Kidney (tissue), 14 donors: Measurements from ENCODE around the gene LRRC4C. TPM values are rescaled to one million over a fixed set of nuclear protein-coding genes. Genes with fewer than 3 reads are reported as not detected.
A peak's percentile ranks its signal among the peaks of the same experiment; 100 is the strongest.

Experiments used
- DNase-seq, 5 donors: peaks; one replicate each; pipeline ENCODE4 v3.0.0-alpha.2; 2013 to 2020
- FAIRE-seq: peaks from 2 replicates; lab custom pipeline; 2012; peaks lifted over from hg19 to GRCh38; lab: Jason Lieb, UNC
- H3K27ac ChIP-seq, 2 donors: one replicate each; pipeline ENCODE4 v1.7.0; 2013; ENCODE audit warnings: low read depth in 2 of 2, low read length in 2 of 2, inconsistent platforms in 1 of 2
- H3K27me3 ChIP-seq: one replicate; pipeline ENCODE4 v1.7.1; 2013; ENCODE audit warnings: low read length, inconsistent platforms; ENCODE audit not compliant: control insufficient read depth, insufficient read depth
- H3K36me3 ChIP-seq, 3 donors: one replicate each; pipeline versions ENCODE4 v1.7.0 to v1.7.1; 2013; ENCODE audit warnings: low read length in 3 of 3, control low read depth in 1 of 3, inconsistent platforms in 1 of 3; ENCODE audit not compliant: insufficient read depth in 3 of 3, control insufficient read depth in 2 of 3
- H3K4me1 ChIP-seq, 3 donors: one replicate each; pipeline versions ENCODE4 v1.7.0 to v1.7.1; 2013; ENCODE audit warnings: low read length in 3 of 3, inconsistent platforms in 1 of 3, low read depth in 1 of 3; ENCODE audit not compliant: control insufficient read depth in 2 of 3, insufficient read depth in 2 of 3
- H3K4me3 ChIP-seq, 3 donors: one replicate each; pipeline versions ENCODE4 v1.7.0 to v1.8.1; 2013; ENCODE audit warnings: low read length in 3 of 3, control low read depth in 1 of 3, inconsistent platforms in 1 of 3
- H3K9ac ChIP-seq, 3 donors: one replicate each; pipeline versions ENCODE4 v1.7.0 to v1.7.1; 2013; ENCODE audit warnings: low read length in 3 of 3, control low read depth in 1 of 3, inconsistent platforms in 1 of 3
- H3K9me3 ChIP-seq, 3 donors: one replicate each; pipeline versions ENCODE4 v1.7.0 to v1.7.1; 2013; ENCODE audit warnings: low read length in 3 of 3, control low read depth in 1 of 3, inconsistent platforms in 1 of 3; ENCODE audit not compliant: control insufficient read depth in 2 of 3, insufficient read depth in 1 of 3
- intact Hi-C: fragments of 100-400 bp; cut with DNase I; formaldehyde crosslinking; loops from one replicate; pipeline ENCODE4 v1.11.1; 2022
- polyA plus RNA-seq: library from polyadenylated mRNA; stranded (reverse); fragments of 350-450 nt; fragmentation: Illumina TruSeq; extraction: RNeasy Lipid Tissue Mini Kit (QIAGEN cat#74804); gene quantifications from one replicate; pipeline ENCODE4 v1.2.3, GENCODE V29; 2014; ENCODE audit warnings: low read depth, low replicate concordance; ENCODE audit not compliant: insufficient read depth
- total RNA-seq: library from RNA; stranded (reverse); fragmentation: NEBNext Ultra II Directional; extraction: Animal tissue kit (Norgen Biotek cat#: 25700); gene quantifications from one replicate; pipeline ENCODE4 v1.2.1, GENCODE V29; 2021
- TF ChIP-seq, protein P1 (sequence below): IDR thresholded peaks from 3 replicates; pipeline ENCODE4 v1.5.1; 2012; ENCODE audit warnings: mild to moderate bottlenecking, moderate library complexity, borderline replicate concordance; ENCODE audit not compliant: insufficient read depth; ENCODE audit errors: extremely low read depth
- donor health status: control.
- donor health status: control.
- donor health status: control.
- donor health status: control.
- donor health status: control.
- donor health status: DM: yes; HTN: yes; CAD: no.
- donor health status: Normal renal cell carcinoma (clear cell type).

The LRRC4C gene
- total and polyA plus RNA-seq, 2 donors from 2014 or later = 0.26 to 1.6 TPM

GRCh38 chr11:40274017-40274416, 1185.4 kb downstream of the LRRC4C start:
- Histone ChIP-seq H3K4me1 (no peaks in the 10 kb centered on the region), H3K4me3 (no peak overlapping the region), H3K36me3 (no peaks in the 10 kb centered on the region), H3K9me3 (no peaks in the 10 kb centered on the region), H3K9ac (no peak overlapping the region), H3K27ac (no peak overlapping the region), H3K27me3 (no peaks in the 10 kb centered on the region)
- FAIRE-seq (no peak), DNase-seq (peak in 3 of 5 donors; percentile 31 to 76 (median 76))
- TF ChIP-seq, protein P1, sequence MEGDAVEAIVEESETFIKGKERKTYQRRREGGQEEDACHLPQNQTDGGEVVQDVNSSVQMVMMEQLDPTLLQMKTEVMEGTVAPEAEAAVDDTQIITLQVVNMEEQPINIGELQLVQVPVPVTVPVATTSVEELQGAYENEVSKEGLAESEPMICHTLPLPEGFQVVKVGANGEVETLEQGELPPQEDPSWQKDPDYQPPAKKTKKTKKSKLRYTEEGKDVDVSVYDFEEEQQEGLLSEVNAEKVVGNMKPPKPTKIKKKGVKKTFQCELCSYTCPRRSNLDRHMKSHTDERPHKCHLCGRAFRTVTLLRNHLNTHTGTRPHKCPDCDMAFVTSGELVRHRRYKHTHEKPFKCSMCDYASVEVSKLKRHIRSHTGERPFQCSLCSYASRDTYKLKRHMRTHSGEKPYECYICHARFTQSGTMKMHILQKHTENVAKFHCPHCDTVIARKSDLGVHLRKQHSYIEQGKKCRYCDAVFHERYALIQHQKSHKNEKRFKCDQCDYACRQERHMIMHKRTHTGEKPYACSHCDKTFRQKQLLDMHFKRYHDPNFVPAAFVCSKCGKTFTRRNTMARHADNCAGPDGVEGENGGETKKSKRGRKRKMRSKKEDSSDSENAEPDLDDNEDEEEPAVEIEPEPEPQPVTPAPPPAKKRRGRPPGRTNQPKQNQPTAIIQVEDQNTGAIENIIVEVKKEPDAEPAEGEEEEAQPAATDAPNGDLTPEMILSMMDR = no peak
- intact Hi-C loops = no loop called here

- intact Hi-C loops = no loop called here
- no peaks in the 10 kb centered on the region for H3K9me3 ChIP-seq
- FAIRE-seq (no peak), DNase-seq (peak in 1 of 5 donors; percentile 8)
- H3K36me3 ChIP-seq = no peaks in the 10 kb centered on the region
- TF ChIP-seq, protein P1 = no peak
- no peak overlapping the region for H3K27ac ChIP-seq
- H3K27me3 ChIP-seq = no peaks in the 10 kb centered on the region
- no peak overlapping the region for H3K4me3 ChIP-seq
- no peak overlapping the region for H3K9ac ChIP-seq
- no peaks in the 10 kb centered on the region for H3K4me1 ChIP-seq
Measured at GRCh38 chr11:40273192-40273732, 1186.2 kb downstream of the LRRC4C start.

- no peaks in the 10 kb centered on the region for H3K27me3 ChIP-seq
- no peak overlapping the region for H3K9ac ChIP-seq
- FAIRE-seq (no peak), DNase-seq (no peak)
- H3K36me3 ChIP-seq = no peaks in the 10 kb centered on the region
- intact Hi-C loops = no loop called here
- H3K9me3 ChIP-seq = no peaks in the 10 kb centered on the region
- H3K4me3 ChIP-seq = no peak overlapping the region
- TF ChIP-seq, protein P1 = no peak
- H3K27ac ChIP-seq = no peak overlapping the region
- no peaks in the 10 kb centered on the region for H3K4me1 ChIP-seq
Measured at GRCh38 chr11:40271361-40271760, 1188.1 kb downstream of the LRRC4C start.

- no peaks in the 10 kb centered on the region for H3K9me3 ChIP-seq
- FAIRE-seq (no peak), DNase-seq (no peak)
- no peaks in the 10 kb centered on the region for H3K27me3 ChIP-seq
- no peaks in the 10 kb centered on the region for H3K36me3 ChIP-seq
- H3K4me3 ChIP-seq = no peak overlapping the region
- no peaks in the 10 kb centered on the region for H3K4me1 ChIP-seq
- H3K9ac ChIP-seq = no peak overlapping the region
- no peak overlapping the region for H3K27ac ChIP-seq
- intact Hi-C loops = no loop called here
- TF ChIP-seq, protein P1 = no peak
Measured at GRCh38 chr11:40269865-40270264, 1189.6 kb downstream of the LRRC4C start.
